Tibial nerve (tissue), 4 donors: ENCODE measurements around the gene PTK7. TPM values are rescaled to one million over a fixed set of nuclear protein-coding genes. Genes with fewer than 3 reads are reported as not detected.

Source experiments
- DNase-seq, 2 donors: peaks; one replicate each; pipeline ENCODE4 v3.0.0-alpha.2; 2019; ENCODE audit warnings: low spot score in 2 of 2
- H3K27ac ChIP-seq, 4 donors: fragments of 200-600 bp; sonication (generic) in 3 of 4; one replicate each; pipeline ENCODE4 v1.5.1; 2017 to 2019; ENCODE audit warnings: mild to moderate bottlenecking in 1 of 4
- H3K27me3 ChIP-seq, 2 donors: fragments of 200-600 bp; sonication (generic) in 1 of 2; one replicate each; pipeline versions ENCODE4 v1.5.1 to v1.6.0; 2017 to 2019
- H3K36me3 ChIP-seq, 3 donors: fragments of 200-600 bp; sonication (generic); one replicate each; pipeline ENCODE4 v1.5.1; 2018 to 2019
- H3K4me1 ChIP-seq, 4 donors: fragments of 200-600 bp; sonication (generic) in 3 of 4; one replicate each; pipeline ENCODE4 v1.5.1; 2017 to 2019
- H3K4me3 ChIP-seq, 4 donors: fragments of 200-600 bp; sonication (generic) in 3 of 4; one replicate each; pipeline ENCODE4 v1.5.1; 2017 to 2019; ENCODE audit warnings: mild to moderate bottlenecking in 1 of 4, moderate library complexity in 1 of 4
- H3K9me3 ChIP-seq, 4 donors: fragments of 200-600 bp; sonication (generic) in 3 of 4; one replicate each; pipeline ENCODE4 v1.5.1; 2017 to 2019
- CTCF ChIP-seq, 5 experiments: fragments of 200-600 bp in 3 of 5; fragments of 450-650 bp in 2 of 5; sonication (generic) in 3 of 5; IDR thresholded peaks; one replicate each; pipeline ENCODE4 v1.5.1; 2016 to 2019; ENCODE audit warnings: antibody characterized with exemption in 5 of 5, mild to moderate bottlenecking in 3 of 5, moderate library complexity in 2 of 5
- EP300 ChIP-seq, 2 donors: sonication (generic); formaldehyde crosslinking; IDR thresholded peaks; one replicate each; pipeline ENCODE4 v1.6.1; 2017; ENCODE audit warnings: antibody characterized with exemption in 2 of 2, mild to moderate bottlenecking in 1 of 2
- POLR2A ChIP-seq, 2 donors: fragments of 450-650 bp; IDR thresholded peaks; one replicate each; pipeline ENCODE4 v1.6.1; 2017; ENCODE audit warnings: antibody characterized with exemption in 2 of 2, mild to moderate bottlenecking in 2 of 2, moderate library complexity in 2 of 2
- WGBS, 2 donors: methylation state at CpG; one replicate each; pipeline ENCODE4 v1.1.5; 2018; 5-methylcytosine and 5-hydroxymethylcytosine counted together
- total RNA-seq, 4 donors: library from RNA; depleted of rRNA; stranded (reverse); fragments of >200 nt; gene quantifications; one replicate each; pipeline ENCODE4 v1.1.0, GENCODE V29; 2016

PTK7 gene
- total RNA-seq, 4 donors from 2014 or later: 1.5 to 5.5 (median 3.9) TPM

- peak within 1 kb of the TSS; percentile 96 to 100 (median 98) for H3K27ac ChIP-seq
- 1 to 2% methylated on average over 25 to 29 of the region's 83 CpGs for WGBS, 2 donors
- no peaks in the 10 kb centered on the region for H3K27me3 ChIP-seq
- peak within 1 kb of the TSS; percentile 89 to 97 (median 96) for H3K4me3 ChIP-seq
- H3K9me3 ChIP-seq: no peaks in the 10 kb centered on the region
- peak; percentile 100 for DNase-seq
- TF ChIP-seq EP300 (IDR thresholded peaks at IDR 0.05): peak; percentile 66 to 99
- peak; percentile 51 to 96 (median 87) for TF ChIP-seq CTCF (IDR thresholded peaks at IDR 0.05)
- peak; percentile 58 to 90 for TF ChIP-seq POLR2A (IDR thresholded peaks at IDR 0.05)
- peaks cover 0 to 8% (median 0%) of the 10 kb centered on the region in 3 donors for H3K36me3 ChIP-seq
- peaks cover 0 to 37% (median 26%) of the 10 kb centered on the region in 4 donors for H3K4me1 ChIP-seq
Observed at GRCh38 chr6:43170931-43171706, 95.0 kb downstream of the PTK7 start, which contains the start of gene SRF. TSS of gene SRF (plus strand) at chr6:43171269. CDS start at chr6:43171657, 388 bp downstream.

- TF ChIP-seq CTCF (IDR thresholded peaks at IDR 0.05) (no peak), POLR2A (IDR thresholded peaks at IDR 0.05) (no peak), EP300 (IDR thresholded peaks at IDR 0.05) (no peak)
- peaks cover 0 to 41% (median 26%) of the 10 kb centered on the region in 4 donors for H3K4me1 ChIP-seq
- WGBS, 2 donors: 0% methylated on average over 23 to 41 of the region's 57 CpGs
- no peaks in the 10 kb centered on the region for H3K9me3 ChIP-seq
- DNase-seq: no peak
- peak overlapping the region; percentile 96 to 100 (median 98) for H3K27ac ChIP-seq
- peaks cover 0 to 14% (median 0%) of the 10 kb centered on the region in 3 donors for H3K36me3 ChIP-seq
- H3K4me3 ChIP-seq: peak overlapping the region; percentile 89 to 97 (median 96)
- no peaks in the 10 kb centered on the region for H3K27me3 ChIP-seq
Observed at GRCh38 chr6:43171707-43172103, 95.6 kb downstream of the PTK7 start.

GRCh38 chr6:43172104-43173007 is 96.2 kb downstream of the PTK7 start:
- DNase-seq: peak; percentile 18 to 23
- H3K27me3 ChIP-seq: no peaks in the 10 kb centered on the region
- peaks cover 0 to 41% (median 26%) of the 10 kb centered on the region in 4 donors for H3K4me1 ChIP-seq
- 2% methylated on average over 46 of the region's 46 CpGs for WGBS, 2 donors
- peaks cover 0 to 17% (median 0%) of the 10 kb centered on the region in 3 donors for H3K36me3 ChIP-seq
- H3K4me3 ChIP-seq: peak overlapping the region; percentile 89 to 97 (median 96)
- H3K9me3 ChIP-seq: no peaks in the 10 kb centered on the region
- H3K27ac ChIP-seq: peak overlapping the region; percentile 96 to 100 (median 98)
- TF ChIP-seq CTCF (IDR thresholded peaks at IDR 0.05) (no peak), EP300 (IDR thresholded peaks at IDR 0.05) (no peak), POLR2A (IDR thresholded peaks at IDR 0.05) (no peak)

- H3K9me3 ChIP-seq: no peaks in the 10 kb centered on the region
- no peaks in the 10 kb centered on the region for H3K27me3 ChIP-seq
- H3K4me3 ChIP-seq: peak overlapping the region; percentile 29 to 57 (median 46)
- TF ChIP-seq POLR2A (IDR thresholded peaks at IDR 0.05) (no peak), CTCF (IDR thresholded peaks at IDR 0.05) (no peak), EP300 (IDR thresholded peaks at IDR 0.05) (no peak)
- H3K36me3 ChIP-seq: peaks cover 3 to 30% (median 7%) of the 10 kb centered on the region in 3 donors
- peak overlapping the region; percentile 82 to 100 (median 97) for H3K27ac ChIP-seq
- peaks cover 0 to 41% (median 26%) of the 10 kb centered on the region in 4 donors for H3K4me1 ChIP-seq
- no peak for DNase-seq
- WGBS, 2 donors: 51 to 53% methylated on average over 11 of the region's 11 CpGs
Observed at GRCh38 chr6:43173591-43174262, 97.6 kb downstream of the PTK7 start.
